ENCODE measurements around the gene CLTCL1.
"Not testable (repeated sequence)": the region's sequence is repeated elsewhere in the genome, so short reads cannot be mapped to it uniquely, and the experiment has no call there.

CLTCL1 gene

GRCh38 chr22:19207884-19208283 lies 83.6 kb downstream of the CLTCL1 start:
- no peak overlapping the region for H3K4me3 ChIP-seq (ENCODE audit: low read depth, low read length)

GRCh38 chr22:19207401-19207808 lies 84.1 kb downstream of the CLTCL1 start:
- no peak overlapping the region for H3K4me3 ChIP-seq (ENCODE audit: low read depth, low read length)
- TF ChIP-seq CTCF (IDR thresholded peaks at IDR 0.05; ENCODE audit: low read depth, low read length) = no peak

More at GRCh38 chr22:19207884-19208283, 83.6 kb downstream of the CLTCL1 start:
- no peak for TF ChIP-seq CTCF (IDR thresholded peaks at IDR 0.05; ENCODE audit: low read depth, low read length)

- no peak for TF ChIP-seq CTCF (IDR thresholded peaks at IDR 0.05; ENCODE audit: low read depth, low read length)
- no peak overlapping the region for H3K4me3 ChIP-seq (ENCODE audit: low read depth, low read length)
Observed at GRCh38 chr22:19206287-19206686, 85.2 kb downstream of the CLTCL1 start.

DNA sequence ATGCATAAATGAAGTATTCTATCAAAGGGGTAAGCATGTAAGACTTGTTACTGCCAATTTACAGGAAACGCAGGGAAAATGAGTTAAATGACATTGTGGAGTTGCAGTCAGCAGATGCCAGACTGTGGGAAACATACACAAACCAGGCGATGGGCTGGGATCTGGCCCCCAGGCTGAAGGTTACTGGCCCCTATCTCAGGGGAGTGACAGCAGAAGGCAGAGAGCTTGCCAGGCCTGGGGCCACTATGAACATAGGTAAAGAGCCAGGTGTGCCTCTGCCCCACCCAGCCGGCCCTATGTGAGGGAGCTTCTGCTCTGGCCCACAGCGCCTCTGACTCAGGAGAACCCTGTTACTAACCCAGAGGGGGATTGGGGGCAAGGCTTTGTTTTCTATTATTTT lies 86.9 kb downstream of the CLTCL1 start:
- no peak overlapping the region for H3K4me3 ChIP-seq (ENCODE audit: low read depth, low read length)
- TF ChIP-seq CTCF (IDR thresholded peaks at IDR 0.05; ENCODE audit: low read depth, low read length) = no peak

DNA sequence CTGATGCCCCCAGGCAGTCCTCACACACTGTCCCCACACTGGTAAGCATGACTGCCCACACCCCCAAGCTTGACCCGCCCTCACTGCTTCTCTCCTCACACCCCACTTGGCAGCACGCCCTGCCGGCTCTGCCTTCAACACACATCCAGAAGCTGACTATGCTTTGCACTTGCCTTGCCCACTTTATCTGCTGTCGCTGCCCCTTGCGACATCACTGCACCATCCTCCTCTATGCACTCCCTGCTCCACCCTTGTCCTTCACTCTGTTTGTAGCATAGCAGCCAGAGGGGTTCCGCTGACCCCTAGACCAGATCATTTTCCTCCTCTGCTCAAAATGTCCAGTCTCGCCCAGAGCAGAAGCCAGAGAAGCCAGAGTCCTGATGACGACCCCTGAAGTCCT lies 87.7 kb downstream of the CLTCL1 start:
- TF ChIP-seq CTCF (IDR thresholded peaks at IDR 0.05; ENCODE audit: low read depth, low read length) = no peak

DNA sequence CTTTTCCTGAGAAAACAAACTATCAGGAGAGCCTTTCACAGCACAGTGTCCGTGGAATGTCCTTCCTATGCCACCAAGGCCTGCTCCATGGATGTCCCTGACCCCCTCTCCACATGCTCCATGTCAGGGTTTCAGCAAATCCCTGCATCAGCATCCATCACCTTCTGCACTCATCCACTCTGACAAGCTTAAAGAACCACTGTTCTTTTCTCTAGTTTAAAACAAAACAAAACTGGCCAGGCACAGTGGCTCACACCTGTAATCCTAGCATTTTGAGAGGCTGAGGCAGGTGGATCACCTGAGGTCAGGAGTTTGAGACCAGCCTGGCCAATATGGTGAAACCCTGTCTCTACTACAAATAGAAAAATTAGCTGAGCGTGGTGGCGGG lies 88.7 kb downstream of the CLTCL1 start:
- H3K4me3 ChIP-seq (ENCODE audit: low read depth, low read length) = not testable (repeated sequence)

More for the DNA sequence above, 87.7 kb downstream of the CLTCL1 start:
- H3K4me3 ChIP-seq (ENCODE audit: low read depth, low read length) = no peak overlapping the region

GRCh38 chr22:19201869-19202798 lies 89.4 kb downstream of the CLTCL1 start:
- no peak overlapping the region for H3K4me3 ChIP-seq (ENCODE audit: low read depth, low read length)
- no peak for TF ChIP-seq CTCF (IDR thresholded peaks at IDR 0.05; ENCODE audit: low read depth, low read length)
